H54 (cell line): ENCODE data around the gene TMEM213.

Experiments
- DNase-seq: peaks from one replicate; pipeline ENCODE4 v3.0.0; 2011; ENCODE audit warnings: low spot score, mixed read lengths; ENCODE audit not compliant: insufficient read length
- FAIRE-seq: peaks from 3 replicates; lab custom pipeline; 2011; peaks lifted over from hg19 to GRCh38; lab: Jason Lieb, UNC
- POLR2A ChIP-seq: IDR thresholded peaks from 2 replicates; pipeline ENCODE4 v1.6.1; 2011; ENCODE audit warnings: low read depth, mild to moderate bottlenecking, low read length

Gene TMEM213

DNA sequence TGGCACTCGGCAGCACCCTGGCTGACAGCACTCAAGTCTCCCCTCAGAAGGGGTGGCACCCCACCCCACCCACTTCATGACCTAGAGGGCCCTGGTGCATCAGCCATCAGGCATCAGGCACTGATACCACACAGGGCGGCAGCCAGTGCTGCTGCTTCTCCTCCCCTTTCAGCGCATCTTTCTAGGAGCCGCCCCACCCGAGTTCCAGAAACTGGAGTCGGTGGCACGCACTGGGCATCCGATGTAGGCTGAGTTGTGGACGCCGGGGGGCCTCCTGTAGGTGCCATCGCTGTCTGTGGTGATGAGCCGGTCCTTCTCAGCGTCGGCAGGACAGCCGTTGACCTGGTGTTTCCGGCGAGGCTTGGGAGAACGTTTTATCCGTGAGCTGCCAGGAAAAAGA is 70.0 kb downstream of the TMEM213 start:
- TF ChIP-seq POLR2A, result no peak
- DNase-seq (no peak), FAIRE-seq (no peak)

DNA sequence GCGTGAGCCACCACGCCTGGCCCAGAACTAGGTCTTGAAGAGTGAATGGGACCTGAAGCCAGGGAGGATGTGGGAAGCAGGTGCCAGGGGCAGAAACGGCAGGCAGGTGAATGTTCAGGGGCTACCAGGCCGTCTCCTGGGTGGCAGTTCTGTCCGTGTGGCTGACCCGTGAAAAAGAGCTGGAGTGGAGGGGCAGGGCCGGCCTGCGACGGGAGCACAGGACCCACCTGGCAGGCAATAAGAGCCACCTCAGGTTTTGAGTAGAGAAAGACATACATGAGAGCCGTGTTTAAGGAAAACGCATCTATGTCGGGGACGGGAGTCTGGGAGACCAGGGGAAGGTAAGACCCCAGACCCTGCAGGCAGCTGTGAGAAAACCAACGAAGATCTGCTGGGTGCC is 70.9 kb downstream of the TMEM213 start:
- no peak for TF ChIP-seq POLR2A
- DNase-seq (no peak), FAIRE-seq (no peak)

DNA sequence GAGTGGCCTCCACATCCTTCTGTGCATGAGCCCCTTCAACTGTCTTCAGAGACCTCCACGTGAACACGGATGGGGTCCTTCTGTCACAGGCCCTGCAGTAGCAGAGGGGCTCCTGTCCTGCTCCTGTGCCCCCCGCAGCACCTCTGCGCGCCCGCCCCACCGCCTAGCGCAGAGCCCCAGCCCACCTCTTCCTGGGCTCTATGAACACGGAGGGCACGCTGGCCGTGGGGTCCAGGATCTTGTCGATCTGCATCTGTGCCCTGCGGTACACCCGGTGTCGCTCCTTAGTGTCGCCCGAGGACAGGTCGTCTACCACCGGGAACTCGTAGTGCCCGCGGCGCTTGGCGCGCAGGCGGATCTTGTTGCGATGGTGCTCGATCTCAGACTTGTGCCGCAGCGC is 71.6 kb downstream of the TMEM213 start:
- FAIRE-seq, result no peak
- no peak for TF ChIP-seq POLR2A
- no peak for DNase-seq

DNA sequence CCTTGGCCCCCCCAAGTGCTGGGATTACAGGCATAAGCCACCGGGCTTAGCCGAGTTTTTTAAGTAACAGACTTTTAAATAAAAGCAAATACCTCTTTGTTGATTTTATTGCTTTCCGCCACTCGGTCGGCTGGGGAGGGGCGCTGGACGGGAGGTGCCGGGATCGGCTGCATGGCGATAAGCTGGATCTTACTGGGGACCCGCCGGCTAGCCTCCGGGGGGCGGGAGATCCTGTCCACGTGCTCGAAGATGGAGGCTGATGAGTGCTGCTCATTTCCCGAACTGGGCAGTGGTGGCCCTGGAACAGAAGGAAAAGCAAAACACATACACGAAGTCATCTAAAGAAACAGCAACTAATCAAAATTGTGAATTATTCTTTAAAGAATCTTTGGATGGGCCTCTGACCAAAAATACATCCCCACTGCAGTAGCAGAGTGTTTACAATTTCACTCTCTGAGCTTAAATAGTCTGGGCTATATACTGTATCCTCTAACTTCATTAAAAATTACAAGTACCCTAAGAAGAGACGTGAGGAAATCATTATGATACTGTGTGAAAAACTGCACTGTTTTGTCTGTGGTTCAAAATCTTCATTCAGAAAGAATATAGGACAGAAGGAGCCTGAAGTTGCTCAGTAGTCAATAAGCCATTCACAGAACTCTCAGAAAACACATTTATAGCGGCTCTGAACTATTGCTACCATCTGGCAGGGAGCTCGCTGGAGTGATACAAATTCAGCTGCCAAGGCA is 73.4 kb downstream of the TMEM213 start:
- no peak for TF ChIP-seq POLR2A
- FAIRE-seq, result no peak
- DNase-seq, result no peak

DNA sequence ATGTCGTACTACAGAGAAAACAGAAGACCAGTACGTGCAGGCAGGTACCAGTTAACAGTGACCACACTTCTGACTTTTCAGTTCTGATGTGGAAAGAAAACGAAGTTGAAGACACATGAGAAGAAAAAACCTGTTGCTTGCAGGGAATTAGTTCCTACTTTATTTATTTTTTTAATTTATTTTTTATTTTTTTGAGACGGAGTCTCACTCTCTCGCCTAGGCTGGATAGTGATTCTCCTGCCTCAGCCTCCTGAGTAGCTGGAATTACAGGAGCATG is 74.0 kb downstream of the TMEM213 start:
- no peak for TF ChIP-seq POLR2A
- FAIRE-seq (no peak), DNase-seq (no peak)

DNA sequence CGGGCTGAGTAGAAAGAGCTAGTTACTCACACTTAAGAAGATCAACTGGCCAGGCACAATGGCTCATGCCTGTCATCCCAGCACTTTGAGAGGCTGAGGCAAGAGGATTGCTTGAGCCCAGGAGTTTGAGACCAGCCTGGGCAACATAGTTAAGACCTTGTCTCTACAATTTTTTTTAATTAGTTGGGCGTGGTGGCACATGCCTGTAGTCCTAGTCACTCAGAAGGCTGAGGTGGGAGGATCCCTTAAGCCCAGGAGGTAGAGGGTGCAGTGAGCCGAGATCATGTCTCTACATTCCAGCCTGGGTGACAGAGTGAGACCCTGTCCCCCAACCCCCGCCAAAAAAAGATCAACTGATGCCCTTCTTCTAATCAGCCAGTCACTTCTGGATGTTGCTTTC is 74.8 kb downstream of the TMEM213 start:
- DNase-seq (no peak), FAIRE-seq (no peak)
- TF ChIP-seq POLR2A, result no peak

DNA sequence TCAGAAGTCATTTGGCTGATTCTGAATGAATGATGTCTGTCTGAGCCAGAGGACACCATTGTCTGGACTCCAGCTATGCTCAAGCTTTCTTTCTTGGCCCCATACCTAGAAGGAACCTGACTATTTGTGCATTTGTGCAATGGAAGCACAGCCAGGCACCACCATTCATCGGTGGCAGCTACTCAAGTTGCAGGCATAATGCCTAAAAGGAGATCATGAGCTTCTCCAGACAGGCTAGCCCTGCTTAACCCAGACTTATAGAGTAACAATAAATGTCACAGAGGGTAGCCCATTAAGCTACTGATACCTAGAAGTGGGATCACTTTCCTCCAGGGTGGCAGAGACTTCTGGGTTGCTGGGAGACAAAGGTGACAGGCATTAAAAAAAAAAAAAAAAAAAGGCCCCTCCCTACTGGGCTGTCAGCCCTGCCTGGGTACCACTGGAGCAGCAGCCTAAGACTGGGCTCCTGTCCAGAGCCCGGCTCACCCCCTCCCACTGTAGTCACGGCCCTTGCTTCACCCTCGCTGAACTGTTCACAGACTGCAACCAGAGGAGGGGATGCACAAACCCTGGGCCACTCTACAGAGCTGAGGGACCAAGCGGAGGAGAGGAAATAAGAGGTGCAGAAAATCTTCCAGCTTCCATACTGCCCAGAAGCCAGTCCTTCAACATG is 75.6 kb downstream of the TMEM213 start:
- TF ChIP-seq POLR2A, result no peak
- DNase-seq (no peak), FAIRE-seq (no peak)

DNA sequence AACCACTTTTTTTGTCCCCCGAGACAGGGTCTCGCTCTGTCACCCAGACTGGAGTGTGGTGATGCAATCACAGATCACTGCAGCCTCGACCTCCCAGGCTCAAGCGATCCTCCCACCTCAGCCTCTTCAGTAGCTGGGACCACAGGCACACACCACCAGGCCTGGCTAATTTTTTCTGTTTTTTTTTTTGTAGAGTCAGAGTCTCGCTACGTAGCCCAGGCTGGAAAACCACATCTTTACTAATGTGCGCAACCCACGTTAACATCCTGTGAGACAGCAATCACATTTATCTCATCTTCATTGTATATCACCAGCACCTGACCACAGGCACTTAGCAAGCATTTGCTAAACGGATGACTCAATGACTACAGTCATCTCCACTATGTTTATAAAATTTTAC is 78.0 kb downstream of the TMEM213 start:
- DNase-seq (peak; percentile 42), FAIRE-seq (peak; percentile 15)
- TF ChIP-seq POLR2A, result no peak

DNA sequence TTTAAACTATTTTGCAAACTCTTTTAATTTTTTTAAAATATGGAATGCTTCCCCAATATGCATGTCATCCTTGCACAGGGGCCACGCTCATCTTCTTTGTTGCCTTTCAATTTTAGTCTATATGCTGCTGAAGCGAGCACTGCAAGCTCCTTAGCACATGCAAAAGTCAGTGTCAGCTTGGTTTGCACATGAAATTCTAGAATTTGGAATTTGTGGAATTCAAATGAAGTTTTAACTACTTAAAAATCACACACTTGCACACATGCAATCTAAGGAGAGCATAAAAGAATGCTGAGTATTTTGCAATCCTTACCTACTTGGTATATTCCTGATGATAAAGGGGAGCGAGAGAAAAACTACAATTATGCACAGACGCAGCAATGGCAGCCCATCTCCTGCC is 78.5 kb downstream of the TMEM213 start:
- no peak for FAIRE-seq
- no peak for DNase-seq
- no peak for TF ChIP-seq POLR2A

DNA sequence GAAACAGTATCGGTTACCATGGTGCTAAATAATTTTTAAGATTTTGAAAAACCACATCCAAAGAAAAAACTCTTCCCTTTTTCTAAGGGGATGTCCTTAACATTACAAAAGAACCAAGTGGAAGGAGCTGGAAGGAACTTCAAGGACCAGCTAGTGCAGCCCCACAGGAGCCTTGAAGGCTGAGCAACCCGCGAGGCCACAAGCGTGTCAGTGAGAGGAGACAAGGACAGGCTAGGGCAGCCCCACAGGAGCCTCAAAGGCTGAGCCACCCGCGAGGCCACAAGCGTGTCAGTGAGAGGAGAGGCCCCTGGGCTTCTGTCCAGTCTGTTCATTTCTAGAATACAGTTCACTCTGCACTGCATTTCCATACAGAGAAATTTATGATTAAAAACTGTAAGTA is 80.3 kb downstream of the TMEM213 start:
- FAIRE-seq (no peak), DNase-seq (no peak)

DNA sequence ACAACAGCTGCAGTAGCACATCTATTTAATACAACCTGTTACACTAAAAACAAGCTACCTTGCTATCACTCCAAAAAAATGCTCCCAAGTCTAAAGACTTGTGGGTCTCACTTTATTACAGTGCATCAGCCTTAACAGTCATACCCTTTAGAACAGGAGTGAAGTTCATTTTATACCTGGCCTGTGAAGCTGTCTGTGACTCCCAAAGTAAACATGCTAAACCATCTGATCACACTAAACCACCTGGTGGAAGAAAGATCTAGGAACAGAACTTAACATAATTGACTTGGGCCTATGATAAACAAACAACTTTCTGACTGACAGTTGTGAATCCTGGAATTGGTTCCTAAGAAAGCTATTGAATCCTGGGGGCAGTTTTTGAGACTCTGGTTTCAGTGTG is 81.1 kb downstream of the TMEM213 start:
- FAIRE-seq, result no peak
- TF ChIP-seq POLR2A, result no peak
- no peak for DNase-seq

More for the DNA sequence above, 80.3 kb downstream of the TMEM213 start:
- TF ChIP-seq POLR2A, result no peak

DNA sequence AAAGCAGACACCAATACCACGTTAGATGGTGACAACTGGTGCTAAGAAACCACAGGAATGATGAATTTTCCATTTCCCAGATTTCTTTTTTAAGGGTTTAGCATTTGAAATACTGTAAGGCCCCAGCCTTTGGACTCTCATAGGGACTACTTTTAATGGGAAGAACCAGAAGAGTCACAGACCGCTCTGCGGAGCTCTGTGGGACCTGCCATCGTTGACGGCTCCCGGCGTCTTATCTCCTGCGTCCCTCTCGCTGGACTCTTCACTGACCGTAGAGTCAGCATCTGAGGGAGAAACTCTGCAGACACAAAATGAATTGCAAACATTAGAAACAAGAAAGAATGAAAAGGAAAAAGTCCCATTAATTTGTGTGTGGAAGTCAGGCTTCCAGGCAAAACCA is 81.6 kb downstream of the TMEM213 start:
- no peak for TF ChIP-seq POLR2A
- FAIRE-seq (no peak), DNase-seq (no peak)

DNA sequence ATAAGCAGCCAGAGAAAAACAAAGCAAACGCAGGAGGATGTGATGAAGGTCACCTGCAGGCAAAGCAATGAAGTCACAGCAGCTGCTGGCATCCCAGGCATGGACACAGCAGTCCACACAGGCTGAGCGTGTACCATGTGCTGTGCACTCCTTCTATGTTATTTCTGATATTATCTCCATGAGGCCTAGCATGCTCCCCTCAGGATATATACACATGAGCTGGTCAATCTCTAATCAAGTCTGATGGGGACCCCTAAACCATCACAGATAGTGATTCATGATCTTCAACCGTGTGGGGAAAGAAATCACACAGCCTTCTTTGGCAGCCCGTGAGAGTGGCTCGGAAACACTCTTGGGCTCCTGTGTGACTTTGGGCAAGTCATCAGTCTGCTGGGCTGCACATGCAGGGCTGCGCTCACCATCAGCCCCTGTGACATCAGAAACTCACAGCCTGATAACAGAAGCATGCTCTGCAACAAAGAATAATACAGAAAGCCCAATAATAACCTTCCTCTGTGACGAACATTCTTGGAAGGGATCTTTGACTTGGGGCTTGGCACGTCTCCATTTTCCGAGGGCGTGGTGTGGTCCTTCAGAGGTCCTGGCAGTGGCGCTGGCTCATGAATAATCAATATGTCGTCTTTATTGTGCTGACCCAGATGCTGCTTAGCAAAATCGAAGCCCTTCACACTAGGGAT is 83.2 kb downstream of the TMEM213 start:
- FAIRE-seq, result no peak
- TF ChIP-seq POLR2A, result no peak
- DNase-seq, result no peak

DNA sequence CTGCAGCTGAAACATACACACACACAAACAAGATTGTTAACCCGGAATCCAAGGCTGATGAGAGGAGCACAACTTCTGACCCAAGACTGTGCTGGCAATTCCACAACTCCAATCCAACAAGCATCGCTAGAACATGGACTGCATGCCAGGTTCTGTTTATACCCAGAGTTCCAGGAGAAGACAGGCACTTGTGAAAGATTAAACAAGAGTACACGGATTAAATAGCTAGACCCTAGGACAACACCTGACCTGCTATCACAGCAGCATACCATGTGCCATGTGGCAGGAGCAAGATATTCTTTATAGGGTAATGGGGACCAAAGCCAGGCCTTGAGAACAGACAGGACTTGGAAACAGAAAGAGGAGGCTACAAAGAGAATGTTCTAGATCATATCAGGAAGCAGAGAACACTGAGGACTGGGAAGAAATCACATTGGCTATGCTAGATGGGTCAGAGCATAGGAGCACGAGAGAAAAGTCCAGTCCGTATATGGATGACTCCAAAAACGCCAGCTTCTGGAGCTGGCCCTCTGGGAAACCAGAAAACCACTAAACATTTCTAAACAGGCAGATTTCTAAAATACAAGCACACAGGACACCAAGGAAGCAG is 83.9 kb downstream of the TMEM213 start:
- no peak for FAIRE-seq

More for the DNA sequence above, 83.9 kb downstream of the TMEM213 start:
- TF ChIP-seq POLR2A, result no peak
- no peak for DNase-seq
